ENCODE data around the gene TAC1.

The TAC1 gene

GRCh38 chr7:97694355-97694754, 37.5 kb upstream of the TAC1 start:
- no peak overlapping the region for H3K4me3 ChIP-seq (ENCODE audit: low read length, poor library complexity, severe bottlenecking)
- no peaks in the 10 kb centered on the region for H3K9me3 ChIP-seq (ENCODE audit: insufficient read depth, low read depth, low read length)
- no peaks in the 10 kb centered on the region for H4K20me1 ChIP-seq (ENCODE audit: insufficient read depth, low read length, poor library complexity, severe bottlenecking)
- H3K27me3 ChIP-seq (ENCODE audit: insufficient read depth, low read length, poor library complexity, severe bottlenecking) = no peaks in the 10 kb centered on the region
- H2AFZ ChIP-seq (ENCODE audit: low read length) = no peak overlapping the region
- H3K4me1 ChIP-seq (ENCODE audit: insufficient read depth, low read length, poor library complexity, severe bottlenecking) = no peaks in the 10 kb centered on the region
- no peaks in the 10 kb centered on the region for H3K36me3 ChIP-seq (ENCODE audit: insufficient read depth, low read length)
- H3K9me2 ChIP-seq (replicated peaks; ENCODE audit: low read depth, low read length) = no peaks in the 10 kb centered on the region
- TF ChIP-seq, protein P1, sequence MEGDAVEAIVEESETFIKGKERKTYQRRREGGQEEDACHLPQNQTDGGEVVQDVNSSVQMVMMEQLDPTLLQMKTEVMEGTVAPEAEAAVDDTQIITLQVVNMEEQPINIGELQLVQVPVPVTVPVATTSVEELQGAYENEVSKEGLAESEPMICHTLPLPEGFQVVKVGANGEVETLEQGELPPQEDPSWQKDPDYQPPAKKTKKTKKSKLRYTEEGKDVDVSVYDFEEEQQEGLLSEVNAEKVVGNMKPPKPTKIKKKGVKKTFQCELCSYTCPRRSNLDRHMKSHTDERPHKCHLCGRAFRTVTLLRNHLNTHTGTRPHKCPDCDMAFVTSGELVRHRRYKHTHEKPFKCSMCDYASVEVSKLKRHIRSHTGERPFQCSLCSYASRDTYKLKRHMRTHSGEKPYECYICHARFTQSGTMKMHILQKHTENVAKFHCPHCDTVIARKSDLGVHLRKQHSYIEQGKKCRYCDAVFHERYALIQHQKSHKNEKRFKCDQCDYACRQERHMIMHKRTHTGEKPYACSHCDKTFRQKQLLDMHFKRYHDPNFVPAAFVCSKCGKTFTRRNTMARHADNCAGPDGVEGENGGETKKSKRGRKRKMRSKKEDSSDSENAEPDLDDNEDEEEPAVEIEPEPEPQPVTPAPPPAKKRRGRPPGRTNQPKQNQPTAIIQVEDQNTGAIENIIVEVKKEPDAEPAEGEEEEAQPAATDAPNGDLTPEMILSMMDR (conservative IDR thresholded peaks at IDR 0.05; ENCODE audit: low read length) = no peak
- no peak for TF ChIP-seq EZH2phosphoT487 (IDR thresholded peaks at IDR 0.05; ENCODE audit: borderline replicate concordance)
- H3F3A ChIP-seq (ENCODE audit: low read depth) = no peaks in the 10 kb centered on the region
- no peak overlapping the region for H3K9ac ChIP-seq (ENCODE audit: low read depth, low read length, poor library complexity, severe bottlenecking)
- H3K79me2 ChIP-seq (ENCODE audit: insufficient read depth, low read length) = no peaks in the 10 kb centered on the region
- H3K4me2 ChIP-seq (ENCODE audit: low read depth, low read length, poor library complexity, severe bottlenecking) = no peak overlapping the region

DNA sequence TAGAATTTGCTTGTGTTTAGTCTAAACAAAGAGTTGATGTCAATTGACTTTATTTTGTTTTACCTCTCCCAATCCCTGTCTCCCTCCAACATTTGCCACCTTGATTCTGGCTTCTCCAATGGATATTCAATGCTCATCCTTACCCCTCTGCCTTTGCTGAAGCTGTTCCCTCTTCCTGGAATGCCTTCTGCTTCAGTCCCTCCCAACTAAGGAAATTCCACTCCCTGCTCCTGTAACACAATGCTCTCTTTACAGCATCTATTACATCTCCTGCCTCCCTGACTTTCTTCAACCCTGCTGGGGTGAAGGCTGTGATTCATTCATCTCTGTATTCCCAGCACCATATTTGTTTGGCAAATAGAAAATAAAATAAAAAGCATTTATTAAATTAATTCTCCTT, 34.5 kb upstream of the TAC1 start:
- Histone ChIP-seq H3K4me1 (ENCODE audit: insufficient read depth, low read length, poor library complexity, severe bottlenecking) (no peaks in the 10 kb centered on the region), H3K9ac (ENCODE audit: low read depth, low read length, poor library complexity, severe bottlenecking) (no peak overlapping the region), H3K9me3 (ENCODE audit: insufficient read depth, low read depth, low read length) (no peaks in the 10 kb centered on the region), H3K9me2 (replicated peaks; ENCODE audit: low read depth, low read length) (no peaks in the 10 kb centered on the region), H3K4me3 (ENCODE audit: low read length, poor library complexity, severe bottlenecking) (no peak overlapping the region), H3F3A (ENCODE audit: low read depth) (no peaks in the 10 kb centered on the region), H3K27me3 (ENCODE audit: insufficient read depth, low read length, poor library complexity, severe bottlenecking) (no peaks in the 10 kb centered on the region), H3K36me3 (ENCODE audit: insufficient read depth, low read length) (no peaks in the 10 kb centered on the region), H4K20me1 (ENCODE audit: insufficient read depth, low read length, poor library complexity, severe bottlenecking) (no peaks in the 10 kb centered on the region), H3K4me2 (ENCODE audit: low read depth, low read length, poor library complexity, severe bottlenecking) (no peak overlapping the region), H2AFZ (ENCODE audit: low read length) (no peak overlapping the region), H3K79me2 (ENCODE audit: insufficient read depth, low read length) (no peaks in the 10 kb centered on the region)
- no peak for TF ChIP-seq EZH2phosphoT487 (IDR thresholded peaks at IDR 0.05; ENCODE audit: borderline replicate concordance)
- TF ChIP-seq, protein P1 (conservative IDR thresholded peaks at IDR 0.05; ENCODE audit: low read length) = no peak

- no peaks in the 10 kb centered on the region for H3K9me3 ChIP-seq (ENCODE audit: insufficient read depth, low read depth, low read length)
- H3K4me1 ChIP-seq (ENCODE audit: insufficient read depth, low read length, poor library complexity, severe bottlenecking) = no peaks in the 10 kb centered on the region
- no peaks in the 10 kb centered on the region for H3F3A ChIP-seq (ENCODE audit: low read depth)
- H3K79me2 ChIP-seq (ENCODE audit: insufficient read depth, low read length) = no peaks in the 10 kb centered on the region
- H3K9me2 ChIP-seq (replicated peaks; ENCODE audit: low read depth, low read length) = no peaks in the 10 kb centered on the region
- H4K20me1 ChIP-seq (ENCODE audit: insufficient read depth, low read length, poor library complexity, severe bottlenecking) = no peaks in the 10 kb centered on the region
- H3K4me2 ChIP-seq (ENCODE audit: low read depth, low read length, poor library complexity, severe bottlenecking) = no peak overlapping the region
- no peak overlapping the region for H2AFZ ChIP-seq (ENCODE audit: low read length)
- H3K9ac ChIP-seq (ENCODE audit: low read depth, low read length, poor library complexity, severe bottlenecking) = no peak overlapping the region
- no peaks in the 10 kb centered on the region for H3K36me3 ChIP-seq (ENCODE audit: insufficient read depth, low read length)
- no peak for TF ChIP-seq EZH2phosphoT487 (IDR thresholded peaks at IDR 0.05; ENCODE audit: borderline replicate concordance)
- TF ChIP-seq, protein P1 (conservative IDR thresholded peaks at IDR 0.05; ENCODE audit: low read length) = no peak
- no peak overlapping the region for H3K4me3 ChIP-seq (ENCODE audit: low read length, poor library complexity, severe bottlenecking)
- no peaks in the 10 kb centered on the region for H3K27me3 ChIP-seq (ENCODE audit: insufficient read depth, low read length, poor library complexity, severe bottlenecking)
These were observed 9.5 kb upstream of the TAC1 start for GRCh38 chr7:97722386-97722785.
